ENCODE data around the gene DUSP22. TPM values are rescaled to one million over a fixed set of nuclear protein-coding genes. Genes with fewer than 3 reads are reported as not detected.

Gene DUSP22
- total and polyA plus RNA-seq, 2 donors (not counting 1 experiment from before 2014, with no cell fraction given): 117 to 133 TPM

DNA sequence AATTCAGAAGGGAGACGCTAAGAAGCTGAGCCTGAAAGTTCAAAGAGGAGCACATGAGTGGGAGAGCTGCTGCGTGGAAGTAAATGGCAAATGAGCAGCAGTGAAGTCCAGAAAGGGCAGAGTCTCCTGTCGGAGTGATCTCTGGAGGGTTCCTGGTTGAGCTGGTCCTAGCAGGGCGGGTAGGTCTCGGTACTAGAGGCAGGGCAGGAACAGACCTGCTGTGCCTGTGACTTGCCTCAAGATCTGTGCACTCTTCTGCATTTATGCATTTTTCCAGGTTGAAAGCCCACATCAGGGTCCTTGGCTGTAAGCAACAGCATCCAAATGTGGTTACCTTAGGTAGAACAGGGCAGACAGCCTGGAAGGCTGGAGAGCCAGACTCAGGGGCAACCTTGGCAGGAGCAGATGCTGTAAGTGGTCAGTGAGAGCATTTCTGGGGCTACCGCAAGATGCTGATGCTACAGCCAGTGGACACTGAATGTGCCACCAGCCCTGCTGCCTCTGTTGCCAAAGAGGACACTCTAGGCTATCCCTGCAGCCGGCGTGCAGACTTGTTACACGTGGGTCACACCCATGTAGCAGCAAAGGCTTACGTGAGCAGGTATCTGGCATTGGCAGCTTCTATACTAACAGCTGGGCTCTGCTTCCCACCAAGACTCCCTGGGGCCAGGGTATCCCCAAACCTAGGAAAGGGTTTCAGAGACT is 8.4 kb downstream of the DUSP22 start:
- no peaks in the 10 kb centered on the region for H3K27me3 Mint-ChIP-seq
- H3K4me3 Mint-ChIP-seq: no peak overlapping the region
- ChIA-PET POLR2A (no interaction called here), CTCF (no interaction called here)
- no peaks in the 10 kb centered on the region for H3K27me3 ChIP-seq (replicated peaks in 1 of 4; ENCODE audit: control extremely low read depth in 1 of 4, control insufficient read depth in 3 of 4, insufficient read depth in 4 of 4, low read length in 3 of 4)
- ATAC-seq (ENCODE audit: low read depth): no peak
- H3K4me3 ChIP-seq (ENCODE audit: control extremely low read depth in 1 of 5, extremely low read depth in 1 of 5, insufficient read depth in 1 of 5, low read depth in 2 of 5, low read length in 4 of 5): no peak overlapping the region
- H3K9me3 Mint-ChIP-seq (ENCODE audit: insufficient read depth): no peaks in the 10 kb centered on the region
- no peak for TF ChIP-seq EZH2 (IDR thresholded peaks at IDR 0.05; ENCODE audit: borderline replicate concordance, insufficient read depth, low read depth, low read length, poor library complexity, severe bottlenecking)
- TF ChIP-seq, protein P1, sequence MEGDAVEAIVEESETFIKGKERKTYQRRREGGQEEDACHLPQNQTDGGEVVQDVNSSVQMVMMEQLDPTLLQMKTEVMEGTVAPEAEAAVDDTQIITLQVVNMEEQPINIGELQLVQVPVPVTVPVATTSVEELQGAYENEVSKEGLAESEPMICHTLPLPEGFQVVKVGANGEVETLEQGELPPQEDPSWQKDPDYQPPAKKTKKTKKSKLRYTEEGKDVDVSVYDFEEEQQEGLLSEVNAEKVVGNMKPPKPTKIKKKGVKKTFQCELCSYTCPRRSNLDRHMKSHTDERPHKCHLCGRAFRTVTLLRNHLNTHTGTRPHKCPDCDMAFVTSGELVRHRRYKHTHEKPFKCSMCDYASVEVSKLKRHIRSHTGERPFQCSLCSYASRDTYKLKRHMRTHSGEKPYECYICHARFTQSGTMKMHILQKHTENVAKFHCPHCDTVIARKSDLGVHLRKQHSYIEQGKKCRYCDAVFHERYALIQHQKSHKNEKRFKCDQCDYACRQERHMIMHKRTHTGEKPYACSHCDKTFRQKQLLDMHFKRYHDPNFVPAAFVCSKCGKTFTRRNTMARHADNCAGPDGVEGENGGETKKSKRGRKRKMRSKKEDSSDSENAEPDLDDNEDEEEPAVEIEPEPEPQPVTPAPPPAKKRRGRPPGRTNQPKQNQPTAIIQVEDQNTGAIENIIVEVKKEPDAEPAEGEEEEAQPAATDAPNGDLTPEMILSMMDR (IDR thresholded peaks at IDR 0.05): no peak
- H3K4me1 Mint-ChIP-seq: no peaks in the 10 kb centered on the region
- H3K4me1 ChIP-seq (ENCODE audit: control insufficient read depth in 2 of 2, insufficient read depth in 2 of 2, low read length in 2 of 2): peaks cover 48 to 70% of the 10 kb centered on the region in 2 donors
- peaks cover 90% of the 10 kb centered on the region for H3K79me2 ChIP-seq (ENCODE audit: control insufficient read depth, insufficient read depth, low read length)
- H4K20me1 ChIP-seq (ENCODE audit: control insufficient read depth, insufficient read depth, low read length, poor library complexity, severe bottlenecking): no peaks in the 10 kb centered on the region
- H3K36me3 ChIP-seq (replicated peaks in 1 of 2; ENCODE audit: control extremely low read depth in 1 of 2, control insufficient read depth in 1 of 2, extremely low read depth in 1 of 2, insufficient read depth in 2 of 2, low read length in 1 of 2): peaks cover 0 to 26% of the 10 kb centered on the region in 2 experiments
- peaks cover 0 to 22% (median 0%) of the 10 kb centered on the region in 3 donors for H3K9me3 ChIP-seq (ENCODE audit: control extremely low read depth in 1 of 3, control insufficient read depth in 2 of 3, insufficient read depth in 1 of 3, low read length in 2 of 3)
- intact Hi-C loops (cut with micrococcal nuclease): no loop called here
- no peak overlapping the region for H2AFZ ChIP-seq (ENCODE audit: insufficient read depth, low read depth, low read length, poor library complexity, severe bottlenecking)
- no peak for DNase-seq
- no peak overlapping the region for H3K9ac ChIP-seq (ENCODE audit: low read length)
- H3K4me2 ChIP-seq (replicated peaks; ENCODE audit: low read depth, low read length, poor library complexity, severe bottlenecking): no peak overlapping the region
- H3K27ac ChIP-seq (ENCODE audit: low read length in 2 of 2): no peak overlapping the region
- H3K27ac Mint-ChIP-seq: no peak overlapping the region
- 92% methylated on average over 10 of the region's 10 CpGs for WGBS (ENCODE audit: insufficient coverage)

DNA sequence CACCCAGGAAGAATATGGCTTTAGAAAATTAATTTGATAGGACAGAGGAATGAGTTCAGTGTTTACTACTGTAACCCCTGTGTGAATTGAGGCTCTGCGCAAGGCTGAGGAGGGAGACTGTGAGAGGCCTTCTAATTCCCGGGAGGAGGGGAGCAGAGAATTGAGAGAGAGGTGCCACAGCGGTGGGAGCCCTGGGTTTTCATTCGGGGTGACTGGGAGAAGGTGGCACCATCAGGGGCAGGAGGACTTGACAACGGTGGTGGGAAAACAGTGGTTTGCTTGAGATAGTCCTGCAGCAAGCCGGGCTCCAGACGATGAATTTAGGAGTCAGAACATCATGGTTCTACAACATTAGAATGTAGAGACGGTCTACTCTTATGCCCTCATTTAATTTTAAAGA is 9.2 kb downstream of the DUSP22 start:
- Histone ChIP-seq H3K27ac (ENCODE audit: low read length in 2 of 2) (no peak overlapping the region), H3K27me3 (replicated peaks in 1 of 4; ENCODE audit: control extremely low read depth in 1 of 4, control insufficient read depth in 3 of 4, insufficient read depth in 4 of 4, low read length in 3 of 4) (no peaks in the 10 kb centered on the region), H3K4me3 (ENCODE audit: control extremely low read depth in 1 of 5, extremely low read depth in 1 of 5, insufficient read depth in 1 of 5, low read depth in 2 of 5, low read length in 4 of 5) (no peak overlapping the region), H3K9me3 (ENCODE audit: control extremely low read depth in 1 of 3, control insufficient read depth in 2 of 3, insufficient read depth in 1 of 3, low read length in 2 of 3) (peaks cover 0 to 22% (median 0%) of the 10 kb centered on the region in 3 donors), H3K79me2 (ENCODE audit: control insufficient read depth, insufficient read depth, low read length) (peaks cover 83% of the 10 kb centered on the region), H3K4me2 (replicated peaks; ENCODE audit: low read depth, low read length, poor library complexity, severe bottlenecking) (no peak overlapping the region), H3K9ac (ENCODE audit: low read length) (no peak overlapping the region), H2AFZ (ENCODE audit: insufficient read depth, low read depth, low read length, poor library complexity, severe bottlenecking) (no peak overlapping the region), H3K36me3 (replicated peaks in 1 of 2; ENCODE audit: control extremely low read depth in 1 of 2, control insufficient read depth in 1 of 2, extremely low read depth in 1 of 2, insufficient read depth in 2 of 2, low read length in 1 of 2) (peaks cover 0 to 31% of the 10 kb centered on the region in 2 experiments), H4K20me1 (ENCODE audit: control insufficient read depth, insufficient read depth, low read length, poor library complexity, severe bottlenecking) (no peaks in the 10 kb centered on the region), H3K4me1 (ENCODE audit: control insufficient read depth in 2 of 2, insufficient read depth in 2 of 2, low read length in 2 of 2) (peaks cover 47 to 70% of the 10 kb centered on the region in 2 donors)
- intact Hi-C loops (cut with micrococcal nuclease): no loop called here
- no peaks in the 10 kb centered on the region for H3K9me3 Mint-ChIP-seq (ENCODE audit: insufficient read depth)
- ChIA-PET CTCF (no interaction called here), POLR2A (no interaction called here)
- no peaks in the 10 kb centered on the region for H3K4me1 Mint-ChIP-seq
- no peak overlapping the region for H3K27ac Mint-ChIP-seq
- ATAC-seq (ENCODE audit: low read depth) (no peak), DNase-seq (no peak)
- no peak for TF ChIP-seq EZH2 (IDR thresholded peaks at IDR 0.05; ENCODE audit: borderline replicate concordance, insufficient read depth, low read depth, low read length, poor library complexity, severe bottlenecking)
- TF ChIP-seq, protein P1 (IDR thresholded peaks at IDR 0.05): no peak
- 87% methylated on average over 5 of the region's 8 CpGs for WGBS (ENCODE audit: insufficient coverage)
- H3K4me3 Mint-ChIP-seq: no peak overlapping the region
- no peaks in the 10 kb centered on the region for H3K27me3 Mint-ChIP-seq
